IPS DF 6.9 (cell line): ENCODE results near the gene SLC35A1.

ENCODE experiments used
- DNase-seq: peaks from one replicate; pipeline ENCODE4 v3.0.0-alpha.2; 2013; ENCODE audit warnings: low read depth, low spot score
- H3K27ac ChIP-seq: one replicate; pipeline ENCODE4 v1.5.1; 2013; ENCODE audit warnings: low read length, control low read depth
- H3K27me3 ChIP-seq: 2 replicates; pipeline ENCODE4 v1.6.1; 2013; ENCODE audit warnings: mild to moderate bottlenecking, low read length; ENCODE audit not compliant: control insufficient read depth, insufficient read depth
- H3K36me3 ChIP-seq: 2 replicates; pipeline ENCODE4 v1.6.1; 2013; ENCODE audit warnings: low read length; ENCODE audit not compliant: control insufficient read depth, insufficient read depth
- H3K4me1 ChIP-seq: 2 replicates; pipeline ENCODE4 v1.6.1; 2013; ENCODE audit warnings: low read length; ENCODE audit not compliant: control insufficient read depth, insufficient read depth
- H3K4me3 ChIP-seq: 2 replicates; pipeline ENCODE4 v1.5.1; 2013; ENCODE audit warnings: mild to moderate bottlenecking, low read length
- H3K9me3 ChIP-seq: 2 replicates; pipeline ENCODE4 v1.6.1; 2013; ENCODE audit warnings: low read length, inconsistent platforms; ENCODE audit not compliant: control insufficient read depth, insufficient read depth
- WGBS: extraction: QIAGEN DNeasy Blood & Tissue Kit; methylation state at CpG from one replicate; pipeline ENCODE4 v1.1.7; 2013; ENCODE audit warnings: mixed read lengths, missing lambda C conversion rate; ENCODE audit not compliant: insufficient read length, insufficient coverage; 5-methylcytosine and 5-hydroxymethylcytosine counted together

The SLC35A1 gene

GRCh38 chr6:87522686-87523085 lies 49.9 kb downstream of the SLC35A1 start:
- WGBS, result no CpG with 5 or more reads among the region's 3 CpGs
- Histone ChIP-seq H3K27me3 (no peaks in the 10 kb centered on the region), H3K4me3 (no peak overlapping the region), H3K36me3 (peaks cover 3% of the 10 kb centered on the region; the same call in 1 of the 2 replicates), H3K9me3 (no peaks in the 10 kb centered on the region), H3K27ac (no peak overlapping the region), H3K4me1 (no peaks in the 10 kb centered on the region)
- DNase-seq, result no peak

- Histone ChIP-seq H3K4me1 (no peaks in the 10 kb centered on the region), H3K9me3 (no peaks in the 10 kb centered on the region), H3K4me3 (no peak overlapping the region), H3K27me3 (no peaks in the 10 kb centered on the region), H3K36me3 (no peaks in the 10 kb centered on the region; the same call in 1 of the 2 replicates), H3K27ac (no peak overlapping the region)
- no CpG with 5 or more reads among the region's 1 CpG for WGBS
- DNase-seq, result no peak
These were observed 56.4 kb downstream of the SLC35A1 start for GRCh38 chr6:87529221-87529620.

- no peaks in the 10 kb centered on the region for H3K9me3 ChIP-seq
- H3K4me3 ChIP-seq, result no peak overlapping the region
- WGBS, result no CpG with 5 or more reads among the region's 2 CpGs
- H3K27me3 ChIP-seq, result no peaks in the 10 kb centered on the region
- no peaks in the 10 kb centered on the region; the same call in 1 of the 2 replicates for H3K36me3 ChIP-seq
- DNase-seq, result no peak
- no peaks in the 10 kb centered on the region for H3K4me1 ChIP-seq
- no peak overlapping the region for H3K27ac ChIP-seq
These were observed 61.7 kb downstream of the SLC35A1 start for GRCh38 chr6:87534377-87535047.

GRCh38 chr6:87538510-87539260 lies 65.9 kb downstream of the SLC35A1 start:
- no peak overlapping the region for H3K27ac ChIP-seq

GRCh38 chr6:87539554-87539953 lies 66.8 kb downstream of the SLC35A1 start:
- Histone ChIP-seq H3K4me3 (no peak overlapping the region), H3K4me1 (no peaks in the 10 kb centered on the region), H3K9me3 (no peaks in the 10 kb centered on the region), H3K27me3 (no peaks in the 10 kb centered on the region), H3K36me3 (peaks cover 3% of the 10 kb centered on the region; the same call in 1 of the 2 replicates), H3K27ac (no peak overlapping the region)
- no peak for DNase-seq
- no CpG with 5 or more reads among the region's 6 CpGs for WGBS

More at GRCh38 chr6:87538510-87539260, 65.9 kb downstream of the SLC35A1 start:
- H3K4me3 ChIP-seq, result no peak overlapping the region
- H3K27me3 ChIP-seq, result no peaks in the 10 kb centered on the region
- peaks cover 3% of the 10 kb centered on the region; the same call in 1 of the 2 replicates for H3K36me3 ChIP-seq
- DNase-seq, result no peak
- no CpG with 5 or more reads among the region's 1 CpG for WGBS
- no peaks in the 10 kb centered on the region for H3K4me1 ChIP-seq
- H3K9me3 ChIP-seq, result no peaks in the 10 kb centered on the region

GRCh38 chr6:87540539-87540938 lies 67.8 kb downstream of the SLC35A1 start:
- Histone ChIP-seq H3K36me3 (peaks cover 3% of the 10 kb centered on the region; the same call in 1 of the 2 replicates), H3K4me3 (no peak overlapping the region), H3K27me3 (no peaks in the 10 kb centered on the region), H3K27ac (no peak overlapping the region), H3K4me1 (no peaks in the 10 kb centered on the region), H3K9me3 (no peaks in the 10 kb centered on the region)
- DNase-seq, result no peak
- no CpG with 5 or more reads among the region's 4 CpGs for WGBS

GRCh38 chr6:87541041-87541440 lies 68.3 kb downstream of the SLC35A1 start:
- DNase-seq, result no peak
- no peak overlapping the region for H3K27ac ChIP-seq
- peaks cover 3% of the 10 kb centered on the region; the same call in 1 of the 2 replicates for H3K36me3 ChIP-seq
- WGBS, result no CpG with 5 or more reads among the region's 1 CpG
- no peaks in the 10 kb centered on the region for H3K27me3 ChIP-seq
- no peak overlapping the region for H3K4me3 ChIP-seq
- H3K4me1 ChIP-seq, result no peaks in the 10 kb centered on the region
- no peaks in the 10 kb centered on the region for H3K9me3 ChIP-seq

- DNase-seq, result no peak
- no peaks in the 10 kb centered on the region for H3K4me1 ChIP-seq
- H3K4me3 ChIP-seq, result no peak overlapping the region
- H3K9me3 ChIP-seq, result no peaks in the 10 kb centered on the region
- peaks cover 3% of the 10 kb centered on the region; the same call in 1 of the 2 replicates for H3K36me3 ChIP-seq
- no peaks in the 10 kb centered on the region for H3K27me3 ChIP-seq
- no CpG with 5 or more reads among the region's 2 CpGs for WGBS
- H3K27ac ChIP-seq, result no peak overlapping the region
These were observed 69.0 kb downstream of the SLC35A1 start for GRCh38 chr6:87541744-87542143.

- no peaks in the 10 kb centered on the region for H3K9me3 ChIP-seq
- no CpG with 5 or more reads among the region's 4 CpGs for WGBS
- no peak for DNase-seq
- no peaks in the 10 kb centered on the region for H3K27me3 ChIP-seq
- H3K27ac ChIP-seq, result no peak overlapping the region
- no peak overlapping the region for H3K4me3 ChIP-seq
- no peaks in the 10 kb centered on the region for H3K4me1 ChIP-seq
- peaks cover 3% of the 10 kb centered on the region; the same call in 1 of the 2 replicates for H3K36me3 ChIP-seq
These were observed 71.1 kb downstream of the SLC35A1 start for GRCh38 chr6:87543696-87544473.

GRCh38 chr6:87544474-87544735 lies 71.6 kb downstream of the SLC35A1 start:
- H3K27me3 ChIP-seq, result no peaks in the 10 kb centered on the region
- H3K27ac ChIP-seq, result no peak overlapping the region
- DNase-seq, result no peak
- H3K36me3 ChIP-seq, result peaks cover 3% of the 10 kb centered on the region; the same call in 1 of the 2 replicates
- no peak overlapping the region for H3K4me3 ChIP-seq
- H3K4me1 ChIP-seq, result no peaks in the 10 kb centered on the region
- WGBS, result 100% methylated on average over 1 of the region's 1 CpG
- no peaks in the 10 kb centered on the region for H3K9me3 ChIP-seq
